Measurements from ENCODE around the gene ARHGAP40. TPM values are rescaled to one million over a fixed set of nuclear protein-coding genes. Genes with fewer than 3 reads are reported as not detected.

ARHGAP40 gene
- total and polyA plus RNA-seq, 2 of the 4 experiments (the other 2 are of a cell fraction): not detected

GRCh38 chr20:38609815-38610214 lies 8.2 kb downstream of the ARHGAP40 start:
- TF ChIP-seq CHD1 (IDR thresholded peaks at IDR 0.05; ENCODE audit: low read depth, low read length) (no peak), ELK1 (IDR thresholded peaks at IDR 0.05; ENCODE audit: borderline replicate concordance, low read depth, low read length) (no peak), NFE2L2 (IDR thresholded peaks at IDR 0.05; ENCODE audit: low read depth, low read length) (no peak), USF2 (IDR thresholded peaks at IDR 0.05; ENCODE audit: low read depth, low read length) (no peak), RAD21 (IDR thresholded peaks at IDR 0.05; ENCODE audit: low read length) (no peak), MAZ (IDR thresholded peaks at IDR 0.05; ENCODE audit: borderline replicate concordance, low read depth, low read length) (no peak), POLR2A (IDR thresholded peaks at IDR 0.05; ENCODE audit: low read depth, low read length) (no peak), FOS (IDR thresholded peaks at IDR 0.05; ENCODE audit: low read depth, low read length) (no peak), SMC3 (IDR thresholded peaks at IDR 0.05; ENCODE audit: low read depth, low read length) (no peak), CEBPB (IDR thresholded peaks at IDR 0.05; ENCODE audit: low read depth, low read length) (no peak), BHLHE40 (IDR thresholded peaks at IDR 0.05; ENCODE audit: low read depth, low read length) (no peak), MXI1 (IDR thresholded peaks at IDR 0.05; ENCODE audit: borderline replicate concordance, low read depth, low read length) (no peak), MAFK (IDR thresholded peaks at IDR 0.05; ENCODE audit: low read depth, low read length) (no peak), CTCF (conservative IDR thresholded peaks at IDR 0.05; ENCODE audit: low read depth, low read length) (no peak), RCOR1 (IDR thresholded peaks at IDR 0.05; ENCODE audit: insufficient replicate concordance, low read length) (no peak), RFX5 (IDR thresholded peaks at IDR 0.05; ENCODE audit: low read depth, low read length) (no peak)
- H3K79me1 ChIP-seq (ENCODE audit: low read depth in 1 of 2, low read length in 2 of 2): no peaks in the 10 kb centered on the region
- no peaks in the 10 kb centered on the region for H3K9me3 ChIP-seq (ENCODE audit: control insufficient read depth, insufficient read depth, low read length)
- H3K56ac ChIP-seq (ENCODE audit: extremely low read depth, insufficient read depth, low read length): no peak overlapping the region
- no peak overlapping the region for H2BK15ac ChIP-seq (ENCODE audit: low read depth, low read length)
- H3K4me2 ChIP-seq (ENCODE audit: low read depth, low read length): no peak overlapping the region
- H3K27ac ChIP-seq (ENCODE audit: insufficient read depth, low read length): no peak overlapping the region
- ChIA-PET POLR2A (ENCODE audit: unreplicated experiment) (no interaction called here), CTCF (no interaction called here)
- H3K9me1 ChIP-seq (ENCODE audit: insufficient read depth, low read length): no peaks in the 10 kb centered on the region
- dilution Hi-C loops (cut with HindIII; ENCODE audit: low sequenced_read_pairs, unreplicated experiment): no loop called here
- no peak overlapping the region for H2BK5ac ChIP-seq (ENCODE audit: low read depth, low read length, poor library complexity, severe bottlenecking)
- H4K91ac ChIP-seq (ENCODE audit: insufficient read depth, low read depth, low read length): no peak overlapping the region
- intact Hi-C loops (cut with micrococcal nuclease): no loop called here
- H3K36me3 ChIP-seq (ENCODE audit: control insufficient read depth, insufficient read depth, low read length): no peaks in the 10 kb centered on the region
- H3K14ac ChIP-seq (replicated peaks; ENCODE audit: low read depth, low read length): no peak overlapping the region
- H2BK120ac ChIP-seq (ENCODE audit: low read depth, low read length): no peak overlapping the region
- H3K4ac ChIP-seq (ENCODE audit: low read depth, low read length): no peak overlapping the region
- no peak overlapping the region for H2AFZ ChIP-seq (replicated peaks; ENCODE audit: low read length, poor library complexity)
- no peaks in the 10 kb centered on the region for H4K20me1 ChIP-seq (ENCODE audit: insufficient read depth, low read length)
- H2AK5ac ChIP-seq (ENCODE audit: low read depth, low read length): no peak overlapping the region
- H2AK9ac ChIP-seq (replicated peaks; ENCODE audit: low read depth, low read length, poor library complexity): no peak overlapping the region
- no peaks in the 10 kb centered on the region for H3K4me1 ChIP-seq (ENCODE audit: control insufficient read depth, insufficient read depth, low read length)
- no peak overlapping the region for H3K4me3 ChIP-seq (ENCODE audit: insufficient read depth, low read depth, low read length)
- in situ Hi-C loops (cut with MboI; ENCODE audit: low sequenced_read_pairs): no loop called here
- no peak overlapping the region for H4K8ac ChIP-seq (ENCODE audit: low read depth in 2 of 2, low read length in 2 of 2)
- no peak overlapping the region for H3K18ac ChIP-seq (ENCODE audit: low read depth, low read length)
- no peak overlapping the region for H4K5ac ChIP-seq (ENCODE audit: low read depth, low read length)
- no peak overlapping the region for H3K23ac ChIP-seq (ENCODE audit: low read depth, low read length)
- ATAC-seq (ENCODE audit: low read depth): no peak
- peaks cover 23% of the 10 kb centered on the region for H3K27me3 ChIP-seq (ENCODE audit: control insufficient read depth, insufficient read depth, low read length)
- no TSS peak for BruUV-seq (replicated peaks)
- no peak overlapping the region for H3K9ac ChIP-seq (ENCODE audit: low read depth, low read length)
- 100% methylated on average over 1 of the region's 4 CpGs; no CpG with 5 or more reads in 1 of the 2 experiments for WGBS, 2 experiments (ENCODE audit: extremely low coverage in 2 of 2, insufficient read length in 1 of 2)
- DNase-seq: no peak
- H2BK20ac ChIP-seq (ENCODE audit: low read depth, low read length): no peak overlapping the region

All from IMR-90 (cell line).